Transverse colon (tissue), 4 donors: ENCODE data around the gene ZSCAN30. TPM values are rescaled to one million over a fixed set of nuclear protein-coding genes. Genes with fewer than 3 reads are reported as not detected.

Experiments used
- DNase-seq: peaks from one replicate; pipeline ENCODE4 v3.0.0-alpha.2; 2019
- H3K27ac ChIP-seq, 4 donors: fragments of 200-600 bp; sonication (generic); 2 replicates each; pipeline ENCODE4 v1.5.1; 2016 to 2018; ENCODE audit warnings: inconsistent platforms in 4 of 4
- H3K27me3 ChIP-seq: fragments of 200-600 bp; sonication (generic); 2 replicates; pipeline ENCODE4 v1.5.1; 2017; ENCODE audit warnings: inconsistent platforms
- H3K36me3 ChIP-seq, 4 donors: fragments of 200-600 bp; sonication (generic); 2 replicates each; pipeline ENCODE4 v1.5.1; 2017 to 2019; ENCODE audit warnings: inconsistent platforms in 4 of 4
- H3K4me1 ChIP-seq, 4 donors: fragments of 200-600 bp; sonication (generic); 2 replicates each; pipeline ENCODE4 v1.5.1; 2017 to 2020; ENCODE audit warnings: inconsistent platforms in 4 of 4
- H3K4me3 ChIP-seq, 4 donors: fragments of 200-600 bp; sonication (generic); 1 replicate in 1 of 4; 2 replicates in 3 of 4; pipeline versions ENCODE4 v1.5.1 to v1.6.1; 2017 to 2019; ENCODE audit warnings: inconsistent platforms in 4 of 4
- H3K9me3 ChIP-seq, 2 donors: fragments of 200-600 bp; sonication (generic); 2 replicates each; pipeline ENCODE4 v1.5.1; 2017 to 2019; ENCODE audit warnings: inconsistent platforms in 2 of 2
- CTCF ChIP-seq, 5 experiments: fragments of 200-600 bp in 3 of 5; fragments of 450-650 bp in 2 of 5; sonication (generic) in 3 of 5; IDR thresholded peaks; 1 replicate in 2 of 5; 2 replicates in 3 of 5; pipeline ENCODE4 v1.5.1; 2016 to 2017; ENCODE audit warnings: antibody characterized with exemption in 5 of 5, inconsistent platforms in 3 of 5, mild to moderate bottlenecking in 2 of 5, moderate library complexity in 1 of 5
- EP300 ChIP-seq: sonication (generic); formaldehyde crosslinking; IDR thresholded peaks from one replicate; pipeline ENCODE4 v1.6.1; 2017; ENCODE audit warnings: antibody characterized with exemption, low read depth
- POLR2A ChIP-seq: fragments of 450-650 bp; IDR thresholded peaks from one replicate; pipeline ENCODE4 v1.6.1; 2016; ENCODE audit warnings: antibody characterized with exemption, mild to moderate bottlenecking, moderate library complexity
- POLR2AphosphoS5 ChIP-seq, 3 donors: sonication (generic); formaldehyde crosslinking; IDR thresholded peaks; one replicate each; pipeline ENCODE4 v1.6.1; 2016; ENCODE audit warnings: antibody characterized with exemption in 3 of 3
- WGBS, 2 donors: methylation state at CpG; one replicate each; pipeline ENCODE4 v1.1.5; 2018; ENCODE audit warnings: low coverage in 1 of 2; 5-methylcytosine and 5-hydroxymethylcytosine counted together
- in situ Hi-C, 4 donors: fragments of 200-750 bp; cut with MboI; loops; one replicate each; pipeline versions ENCODE4 v1.15.0 to v1.15.1; 2017; ENCODE audit warnings: low sequenced_read_pairs in 3 of 4, low pct_ligation_motif_present in 1 of 4, low pct_unique_long_range_greater_than_20kb in 1 of 4
- intact Hi-C: fragments of 100-400 bp; cut with DNase I; formaldehyde crosslinking; loops from one replicate; pipeline ENCODE4 v1.15.1; 2023; ENCODE audit warnings: low total_unique reads
- total RNA-seq, 4 donors: library from RNA; depleted of rRNA; stranded (reverse); fragments of >200 nt; gene quantifications; one replicate each; pipeline ENCODE4 v1.1.0, GENCODE V29; 2016

The ZSCAN30 gene
- total RNA-seq, 4 donors from 2014 or later, result 7.1 to 23.5 (median 11.0) TPM

GRCh38 chr18:35334212-35334611, 44.2 kb upstream of the ZSCAN30 start:
- H3K4me1 ChIP-seq, result peaks cover 0 to 9% (median 0%) of the 10 kb centered on the region in 4 donors
- in situ Hi-C loops, result loop anchor here in 2 of 4 donors (25.0 kb wide), 2 partner anchors 97 to 322 kb away; partner anchors contain the start of gene ZNF397 (in 1 of the 2)
- no peak for DNase-seq
- H3K9me3 ChIP-seq, result no peaks in the 10 kb centered on the region
- H3K4me3 ChIP-seq, result no peak overlapping the region
- WGBS, 2 donors, result 88 to 100% methylated on average over 1 of the region's 1 CpG
- H3K36me3 ChIP-seq, result peaks cover 0 to 71% (median 29%) of the 10 kb centered on the region in 4 donors
- intact Hi-C loops, result no loop called here
- TF ChIP-seq POLR2A, result no peak
- no peak for TF ChIP-seq EP300
- no peak for TF ChIP-seq CTCF (IDR thresholded peaks at IDR 0.05)
- TF ChIP-seq POLR2AphosphoS5 (IDR thresholded peaks at IDR 0.05), result no peak
- H3K27ac ChIP-seq, result no peak overlapping the region
- no peaks in the 10 kb centered on the region for H3K27me3 ChIP-seq

- TF ChIP-seq POLR2A (no peak), EP300 (no peak), POLR2AphosphoS5 (IDR thresholded peaks at IDR 0.05) (no peak), CTCF (IDR thresholded peaks at IDR 0.05) (no peak)
- peaks cover 0 to 44% (median 14%) of the 10 kb centered on the region in 4 donors for H3K36me3 ChIP-seq
- no peaks in the 10 kb centered on the region for H3K27me3 ChIP-seq
- WGBS, 2 donors, result 75 to 82% methylated on average over 4 of the region's 4 CpGs
- peaks cover 0 to 6% of the 10 kb centered on the region in 2 donors for H3K9me3 ChIP-seq
- in situ Hi-C loops (loop anchor here in 2 of 4 donors (25.0 kb wide), 2 partner anchors 94 to 319 kb away; partner anchors contain the start of gene ZNF397 (in 1 of the 2)), intact Hi-C loops (no loop called here)
- H3K4me1 ChIP-seq, result no peaks in the 10 kb centered on the region
- no peak overlapping the region for H3K4me3 ChIP-seq
- no peak overlapping the region for H3K27ac ChIP-seq
- DNase-seq, result no peak
These were observed 41.5 kb upstream of the ZSCAN30 start for GRCh38 chr18:35331367-35332087.

GRCh38 chr18:35328868-35329267, 38.8 kb upstream of the ZSCAN30 start:
- no peak overlapping the region for H3K4me3 ChIP-seq
- TF ChIP-seq POLR2AphosphoS5 (IDR thresholded peaks at IDR 0.05) (no peak), CTCF (IDR thresholded peaks at IDR 0.05) (no peak), POLR2A (no peak), EP300 (no peak)
- in situ Hi-C loops (loop anchor here in 2 of 4 donors (25.0 kb wide), 2 partner anchors 92 to 317 kb away; partner anchors contain the start of gene ZNF397 (in 1 of the 2)), intact Hi-C loops (no loop called here)
- H3K36me3 ChIP-seq, result peaks cover 0 to 21% (median 4%) of the 10 kb centered on the region in 4 donors
- no peaks in the 10 kb centered on the region for H3K4me1 ChIP-seq
- H3K9me3 ChIP-seq, result peaks cover 0 to 6% of the 10 kb centered on the region in 2 donors
- no peaks in the 10 kb centered on the region for H3K27me3 ChIP-seq
- DNase-seq, result no peak
- H3K27ac ChIP-seq, result no peak overlapping the region

GRCh38 chr18:35326695-35327387, 36.8 kb upstream of the ZSCAN30 start:
- no peak for TF ChIP-seq CTCF (IDR thresholded peaks at IDR 0.05)
- 53% methylated on average over 3 of the region's 3 CpGs; no CpG with 5 or more reads in 1 of the 2 donors for WGBS, 2 donors
- H3K27ac ChIP-seq, result no peak overlapping the region
- peaks cover 0 to 6% of the 10 kb centered on the region in 2 donors for H3K9me3 ChIP-seq
- H3K27me3 ChIP-seq, result no peaks in the 10 kb centered on the region
- no peak for DNase-seq
- H3K4me3 ChIP-seq, result no peak overlapping the region
- peaks cover 0 to under 1% (median 0%) of the 10 kb centered on the region in 4 donors for H3K36me3 ChIP-seq
- intact Hi-C loops (no loop called here), in situ Hi-C loops (loop anchor here in 2 of 4 donors (25.0 kb wide), 2 partner anchors 90 to 315 kb away; partner anchors contain the start of gene ZNF397 (in 1 of the 2))
- no peaks in the 10 kb centered on the region for H3K4me1 ChIP-seq
